ENCODE data around the gene PREPL. TPM values are rescaled to one million over a fixed set of nuclear protein-coding genes. Genes with fewer than 3 reads are reported as not detected.

PREPL gene
- total RNA-seq, 2 donors from 2014 or later = 46.6 to 73.1 TPM

DNA sequence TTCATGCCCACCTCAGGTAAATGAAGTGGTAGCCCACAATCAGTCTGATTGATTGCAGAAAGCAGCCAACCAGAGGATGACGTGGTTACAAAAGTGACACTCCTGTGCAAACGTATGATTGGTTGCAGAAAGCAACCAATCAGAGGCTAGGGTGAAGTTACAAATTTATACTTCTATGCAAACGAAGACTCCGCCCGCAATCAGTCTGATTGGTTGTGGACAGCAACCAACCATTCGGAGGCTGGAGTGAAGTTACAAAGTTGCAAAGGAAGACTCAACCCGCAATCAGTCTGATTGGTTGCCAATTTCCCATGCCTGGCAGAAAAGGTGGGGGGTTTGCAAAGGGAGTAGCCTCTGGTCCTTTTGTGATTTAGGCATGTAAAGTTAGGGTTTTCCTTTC lies 90.0 kb downstream of the PREPL start:
- DNase-seq (ENCODE audit: low spot score) = no peak
- intact Hi-C loops (cut with DNase I) = no loop called here

DNA sequence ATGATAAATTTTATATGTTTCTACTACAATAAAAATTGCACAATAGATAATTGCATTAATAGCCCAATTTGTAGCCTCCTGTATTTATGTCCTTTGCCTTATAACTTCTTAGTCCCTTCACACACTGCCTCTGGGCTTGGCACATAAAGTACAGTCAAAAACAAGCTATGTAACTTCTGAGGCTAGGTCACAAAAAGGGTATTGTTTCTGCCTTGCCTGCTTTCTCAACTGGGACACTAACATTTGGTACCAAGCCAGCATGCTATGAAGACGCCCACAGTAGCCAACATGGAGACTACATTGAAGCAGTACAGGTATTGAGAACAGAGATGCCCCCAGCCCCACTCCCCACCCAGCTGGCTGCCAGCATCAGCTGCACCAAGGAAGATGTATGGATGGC lies 91.5 kb downstream of the PREPL start:
- intact Hi-C loops (cut with DNase I) = no loop called here
- DNase-seq (ENCODE audit: low spot score) = no peak

GRCh38 chr2:44267796-44268648 lies 93.3 kb downstream of the PREPL start:
- intact Hi-C loops (cut with DNase I) = no loop called here
- DNase-seq (ENCODE audit: low spot score) = no peak

Other genes starting within 250 kb of the PREPL start
- gene PPM1B, start 192.6 kb downstream of the PREPL start, total RNA-seq = 10 to 100 TPM; 38.3 to 45.0 TPM
- gene SLC3A1, start 86.0 kb downstream of the PREPL start, total RNA-seq = under 1 TPM in 1 of 2 donors, not detected in 1; 0.37 TPM
- gene CAMKMT, start 453 bp upstream of the PREPL start, total RNA-seq = 10 to 100 TPM; 12.0 to 12.6 TPM

All from posterior vena cava (tissue), 2 donors.